Measurements from ENCODE around the gene ADGRV1. TPM values are rescaled to one million over a fixed set of nuclear protein-coding genes. Genes with fewer than 3 reads are reported as not detected.

The ADGRV1 gene
- total and polyA plus RNA-seq, 9 of the 15 experiments (the other 6 are each of a cell fraction or from before 2014, with no cell fraction given): 21.7 to 156 (median 58.2) TPM

GRCh38 chr5:90533794-90534193 lies 24.8 kb upstream of the ADGRV1 start (continued):
- TF ChIP-seq ILK (tag; IDR thresholded peaks at IDR 0.05; ENCODE audit: borderline replicate concordance, low read depth): no peak
- no peak for TF ChIP-seq ZBTB40 (IDR thresholded peaks at IDR 0.05)
- no peak for TF ChIP-seq ZBTB40 (CRISPR knock-in tag; IDR thresholded peaks at IDR 0.05)
- TF ChIP-seq SPI1 (IDR thresholded peaks at IDR 0.05; ENCODE audit: borderline replicate concordance, low read depth, low read length): peak; percentile 19; the same call in 1 of the 2 replicates
- TF ChIP-seq ZBTB33 (CRISPR knock-in tag; IDR thresholded peaks at IDR 0.05): no peak
- peak; percentile 82 for TF ChIP-seq REST (IDR thresholded peaks at IDR 0.05; ENCODE audit: borderline replicate concordance)
- no peak for TF ChIP-seq REST (CRISPR knock-in tag; IDR thresholded peaks at IDR 0.05; ENCODE audit: low read depth)
- TF ChIP-seq ZBTB17 (CRISPR knock-in tag; IDR thresholded peaks at IDR 0.05): peak; percentile 99

All from K562 (cell line).